Keratinocyte (primary cell): Measurements from ENCODE around the gene RYR1. TPM values are rescaled to one million over a fixed set of nuclear protein-coding genes. Genes with fewer than 3 reads are reported as not detected.

Source experiments
- DNase-seq: peaks from one replicate; pipeline ENCODE4 v3.0.0-alpha.2; 2011; ENCODE audit warnings: low read depth, missing footprints, low spot score
- FAIRE-seq: peaks from 2 replicates; lab custom pipeline; 2011; peaks lifted over from hg19 to GRCh38; lab: Jason Lieb, UNC
- H2AFZ ChIP-seq: 2 replicates; pipeline ENCODE4 v1.6.0; 2012; ENCODE audit warnings: low read length, control low read depth, inconsistent platforms; ENCODE audit not compliant: control insufficient read depth
- H3K27ac ChIP-seq: 2 replicates; pipeline ENCODE4 v1.5.1; 2011; ENCODE audit warnings: low read length; ENCODE audit not compliant: control insufficient read depth, insufficient read depth
- H3K27me3 ChIP-seq: 3 replicates; pipeline ENCODE4 v1.6.0; 2011; ENCODE audit warnings: low read length; ENCODE audit not compliant: control insufficient read depth, insufficient read depth; ENCODE audit errors: extremely low read depth
- H3K36me3 ChIP-seq, 2 experiments: 2 replicates in 1 of 2; 3 replicates in 1 of 2; pipeline ENCODE4 v1.5.1; 2011; ENCODE audit warnings: low read length in 2 of 2, mild to moderate bottlenecking in 1 of 2; ENCODE audit not compliant: control insufficient read depth in 2 of 2, insufficient read depth in 2 of 2; ENCODE audit errors: extremely low read depth in 1 of 2
- H3K4me1 ChIP-seq: 3 replicates; pipeline ENCODE4 v1.5.1; 2011; ENCODE audit warnings: low read length; ENCODE audit not compliant: control insufficient read depth, insufficient read depth; ENCODE audit errors: extremely low read depth
- H3K4me2 ChIP-seq: 3 replicates; pipeline ENCODE4 v1.6.0; 2011; ENCODE audit warnings: low read depth, low read length; ENCODE audit not compliant: control insufficient read depth, insufficient read depth; ENCODE audit errors: extremely low read depth
- H3K4me3 ChIP-seq, 3 experiments: fragments of 200-600 bp in 1 of 3; sonication (generic) in 1 of 3; 2 replicates in 2 of 3; 3 replicates in 1 of 3; pipeline ENCODE4 v1.5.1; 2011 to 2016; ENCODE audit warnings: low read length in 3 of 3, mild to moderate bottlenecking in 3 of 3, control low read depth in 2 of 3, inconsistent platforms in 1 of 3, low read depth in 1 of 3, mixed read lengths in 1 of 3, mixed run types in 1 of 3, moderate library complexity in 1 of 3; ENCODE audit not compliant: control insufficient read depth in 2 of 3, insufficient read depth in 2 of 3; ENCODE audit errors: extremely low read depth in 1 of 3
- H3K79me2 ChIP-seq: 2 replicates; pipeline ENCODE4 v1.6.0; 2012; ENCODE audit warnings: low read length; ENCODE audit not compliant: control insufficient read depth, insufficient read depth
- H3K9ac ChIP-seq: 3 replicates; pipeline ENCODE4 v1.6.0; 2011; ENCODE audit warnings: low read length; ENCODE audit not compliant: control insufficient read depth, insufficient read depth; ENCODE audit errors: extremely low read depth
- H3K9me1 ChIP-seq: 3 replicates; pipeline ENCODE4 v1.6.0; 2011; ENCODE audit warnings: low read length; ENCODE audit not compliant: control insufficient read depth, insufficient read depth; ENCODE audit errors: extremely low read depth
- H3K9me3 ChIP-seq: 2 replicates; pipeline ENCODE4 v1.5.1; 2012; ENCODE audit warnings: low read depth, low read length; ENCODE audit not compliant: control insufficient read depth
- H4K20me1 ChIP-seq: 3 replicates; pipeline ENCODE4 v1.6.0; 2011; ENCODE audit warnings: low read length; ENCODE audit not compliant: control insufficient read depth, insufficient read depth; ENCODE audit errors: extremely low read depth
- EZH2 ChIP-seq: IDR thresholded peaks from one replicate; pipeline ENCODE4 v1.6.1; 2012; ENCODE audit warnings: inconsistent platforms, mild to moderate bottlenecking, low read length, moderate library complexity
- dilution Hi-C: fragments of 300-500 bp; cut with MboI; formaldehyde crosslinking; loops from one replicate; pipeline ENCODE4 v1.7.0; 2020; ENCODE audit warnings: low sequenced_read_pairs; ENCODE audit not compliant: extremely low pct_ligation_motif_present
- polyA plus RNA-seq, 5 experiments: library from polyadenylated mRNA; depleted of rRNA in 3 of 5; stranded (reverse) in 3 of 5; stranded (forward) in 1 of 5; unstranded in 1 of 5; fragments of >200 nt; gene quantifications; 1 replicate in 1 of 5; 2 replicates in 3 of 5; 3 replicates in 1 of 5; pipeline versions ENCODE4 v1.2.1 to v1.2.3, GENCODE V29; 2011 to 2012; ENCODE audit warnings: missing spikeins in 2 of 5, low read depth in 1 of 5, low replicate concordance in 1 of 5
- TF ChIP-seq, protein P1 (sequence below), 3 experiments: IDR thresholded peaks in 1 of 3; conservative IDR thresholded peaks in 1 of 3; optimal IDR thresholded peaks in 1 of 3; 2 replicates in 2 of 3; 3 replicates in 1 of 3; pipeline versions ENCODE3 to v1.5.1; 2011; ENCODE audit warnings: low read length in 3 of 3, mild to moderate bottlenecking in 3 of 3, moderate library complexity in 2 of 3, control low read depth in 1 of 3, inconsistent platforms in 1 of 3; ENCODE audit not compliant: insufficient read depth in 2 of 3; ENCODE audit errors: extremely low read depth in 1 of 3

RYR1 gene
- polyA plus RNA-seq, 1 donor (not counting 4 experiments of a cell fraction or from before 2014, with no cell fraction given): 0.41 TPM

DNA sequence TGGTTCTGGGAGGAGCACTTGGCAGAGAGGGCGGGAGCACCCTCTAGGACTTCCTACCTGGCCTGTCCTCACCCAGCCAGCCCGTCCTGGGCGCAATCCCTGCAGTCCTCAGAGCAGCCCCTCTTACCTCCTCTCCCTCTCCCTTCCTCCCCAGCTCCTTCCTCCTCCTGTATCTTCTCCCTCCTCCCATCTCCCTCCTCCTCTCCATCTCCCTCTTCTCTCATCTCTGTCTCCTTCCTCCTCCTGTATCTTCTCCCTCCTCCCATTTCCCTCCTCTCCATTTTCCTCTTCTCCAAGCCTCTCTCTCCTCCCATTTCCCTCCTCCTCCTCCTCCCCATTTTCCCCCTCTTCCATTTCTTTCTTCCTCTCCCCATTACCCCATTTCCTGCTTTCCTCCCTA, 89.8 kb downstream of the RYR1 start:
- no peaks in the 10 kb centered on the region for H3K4me1 ChIP-seq
- FAIRE-seq: no peak
- no peaks in the 10 kb centered on the region for H3K27me3 ChIP-seq
- H3K4me2 ChIP-seq: no peak overlapping the region
- dilution Hi-C loops: no loop called here
- no peaks in the 10 kb centered on the region for H3K9me3 ChIP-seq
- H3K27ac ChIP-seq: no peak overlapping the region
- TF ChIP-seq EZH2: no peak
- TF ChIP-seq, protein P1, sequence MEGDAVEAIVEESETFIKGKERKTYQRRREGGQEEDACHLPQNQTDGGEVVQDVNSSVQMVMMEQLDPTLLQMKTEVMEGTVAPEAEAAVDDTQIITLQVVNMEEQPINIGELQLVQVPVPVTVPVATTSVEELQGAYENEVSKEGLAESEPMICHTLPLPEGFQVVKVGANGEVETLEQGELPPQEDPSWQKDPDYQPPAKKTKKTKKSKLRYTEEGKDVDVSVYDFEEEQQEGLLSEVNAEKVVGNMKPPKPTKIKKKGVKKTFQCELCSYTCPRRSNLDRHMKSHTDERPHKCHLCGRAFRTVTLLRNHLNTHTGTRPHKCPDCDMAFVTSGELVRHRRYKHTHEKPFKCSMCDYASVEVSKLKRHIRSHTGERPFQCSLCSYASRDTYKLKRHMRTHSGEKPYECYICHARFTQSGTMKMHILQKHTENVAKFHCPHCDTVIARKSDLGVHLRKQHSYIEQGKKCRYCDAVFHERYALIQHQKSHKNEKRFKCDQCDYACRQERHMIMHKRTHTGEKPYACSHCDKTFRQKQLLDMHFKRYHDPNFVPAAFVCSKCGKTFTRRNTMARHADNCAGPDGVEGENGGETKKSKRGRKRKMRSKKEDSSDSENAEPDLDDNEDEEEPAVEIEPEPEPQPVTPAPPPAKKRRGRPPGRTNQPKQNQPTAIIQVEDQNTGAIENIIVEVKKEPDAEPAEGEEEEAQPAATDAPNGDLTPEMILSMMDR (optimal IDR thresholded peaks at IDR 0.05 in 1 of 3, IDR thresholded peaks at IDR 0.05 in 1 of 3, conservative IDR thresholded peaks at IDR 0.05 in 1 of 3; ENCODE audit: extremely low read depth in 1 of 3, insufficient read depth in 2 of 3, low read length in 3 of 3): no peak
- H2AFZ ChIP-seq: no peak overlapping the region
- H3K9ac ChIP-seq: no peak overlapping the region
- no peaks in the 10 kb centered on the region for H3K36me3 ChIP-seq
- no peak overlapping the region for H3K4me3 ChIP-seq
- H3K9me1 ChIP-seq: no peaks in the 10 kb centered on the region
- no peak for DNase-seq
- no peaks in the 10 kb centered on the region for H4K20me1 ChIP-seq
- no peaks in the 10 kb centered on the region for H3K79me2 ChIP-seq

DNA sequence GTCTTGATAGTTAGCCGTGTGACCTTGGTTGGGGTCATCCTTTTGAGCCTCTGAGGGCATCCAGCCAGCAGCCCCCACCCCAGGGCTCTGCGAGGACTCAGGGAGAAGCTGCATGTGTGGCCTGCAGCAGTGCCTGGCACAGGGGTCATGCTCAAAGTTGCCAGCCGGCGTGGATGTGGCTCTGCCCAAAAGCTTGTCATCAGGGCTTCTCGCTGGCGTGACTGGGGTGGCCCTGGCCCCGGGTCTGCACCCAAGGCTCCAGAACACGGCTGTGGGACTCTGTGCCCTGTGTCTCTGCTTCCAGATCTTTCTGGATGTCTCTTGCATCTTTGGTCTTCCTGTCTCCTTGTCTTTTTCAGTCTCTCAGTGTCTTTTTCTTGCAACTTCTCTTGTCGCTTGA, 90.9 kb downstream of the RYR1 start:
- no peak overlapping the region for H3K27ac ChIP-seq
- no peak for FAIRE-seq

More for the DNA sequence above, 90.9 kb downstream of the RYR1 start:
- no peak overlapping the region for H3K4me3 ChIP-seq
- no peaks in the 10 kb centered on the region for H3K27me3 ChIP-seq
- no peak for DNase-seq
- TF ChIP-seq, protein P1 (optimal IDR thresholded peaks at IDR 0.05 in 1 of 3, IDR thresholded peaks at IDR 0.05 in 1 of 3, conservative IDR thresholded peaks at IDR 0.05 in 1 of 3; ENCODE audit: extremely low read depth in 1 of 3, insufficient read depth in 2 of 3, low read length in 3 of 3): no peak
- no peak for TF ChIP-seq EZH2
- H3K79me2 ChIP-seq: no peaks in the 10 kb centered on the region
- no peaks in the 10 kb centered on the region for H4K20me1 ChIP-seq
- no peak overlapping the region for H3K4me2 ChIP-seq
- dilution Hi-C loops: no loop called here
- H3K36me3 ChIP-seq: no peaks in the 10 kb centered on the region
- H3K9ac ChIP-seq: no peak overlapping the region
- H2AFZ ChIP-seq: no peak overlapping the region
- no peaks in the 10 kb centered on the region for H3K9me1 ChIP-seq
- H3K9me3 ChIP-seq: no peaks in the 10 kb centered on the region
- H3K4me1 ChIP-seq: no peaks in the 10 kb centered on the region
